Germinal center (tissue), 1 donor: Measurements from ENCODE around the gene IL16.
"Not testable (repeated sequence)": the region's sequence is repeated elsewhere in the genome, so short reads cannot be mapped to it uniquely, and the experiment has no call there.

Source experiments
- DNase-seq: peaks from one replicate; pipeline ENCODE4 v3.0.0; 2012; ENCODE audit warnings: mixed read lengths, low spot score

The IL16 gene

GRCh38 chr15:81196576-81197254 lies at the start of gene IL16:
Gene IL16, plus strand, starts transcription at chr15:81196879. Its CDS starts 28,521 bp downstream, at chr15:81225400.
- no peak for DNase-seq

GRCh38 chr15:81151389-81151788 lies 45.3 kb upstream of the IL16 start:
- no peak for DNase-seq

- DNase-seq: no peak
Measured at GRCh38 chr15:81152339-81152738, 44.3 kb upstream of the IL16 start.

GRCh38 chr15:81152799-81153198 lies 43.9 kb upstream of the IL16 start:
- DNase-seq: no peak

- DNase-seq: peak; percentile 20
Measured at GRCh38 chr15:81155375-81156218, 41.1 kb upstream of the IL16 start.

GRCh38 chr15:81156324-81156723 lies 40.4 kb upstream of the IL16 start:
- no peak for DNase-seq

- no peak for DNase-seq
Measured at GRCh38 chr15:81157195-81157938, 39.3 kb upstream of the IL16 start.

- no peak for DNase-seq
Measured at GRCh38 chr15:81157939-81158223, 38.8 kb upstream of the IL16 start.

GRCh38 chr15:81158561-81158960 lies 38.1 kb upstream of the IL16 start:
- DNase-seq: not testable (repeated sequence)

GRCh38 chr15:81160312-81161159 lies 36.1 kb upstream of the IL16 start:
- no peak for DNase-seq

GRCh38 chr15:81161160-81161673 lies 35.5 kb upstream of the IL16 start:
- no peak for DNase-seq

GRCh38 chr15:81161851-81162250 lies 34.8 kb upstream of the IL16 start:
- DNase-seq: no peak

- no peak for DNase-seq
Measured at GRCh38 chr15:81163961-81164800, 32.5 kb upstream of the IL16 start.

- no peak for DNase-seq
Measured at GRCh38 chr15:81165535-81165934, 31.1 kb upstream of the IL16 start.

GRCh38 chr15:81166636-81167305 lies 29.9 kb upstream of the IL16 start:
- DNase-seq: no peak

GRCh38 chr15:81168131-81168526 lies 28.6 kb upstream of the IL16 start:
- no peak for DNase-seq

- DNase-seq: no peak
Measured at GRCh38 chr15:81168644-81169043, 28.0 kb upstream of the IL16 start.

GRCh38 chr15:81170511-81170910 lies 26.2 kb upstream of the IL16 start:
- no peak for DNase-seq

GRCh38 chr15:81171286-81171685 lies 25.4 kb upstream of the IL16 start:
- DNase-seq: no peak

GRCh38 chr15:81174125-81174791 lies 22.4 kb upstream of the IL16 start:
- no peak for DNase-seq
